IMR-90 (cell line): ENCODE measurements around the gene ELF2.

Source experiments
- BHLHE40 ChIP-seq: fragments of 150-350 bp; IDR thresholded peaks from 2 replicates; pipeline ENCODE4 v1.6.1; 2016; ENCODE audit warnings: mild to moderate bottlenecking, low read depth, low read length
- CTCF ChIP-seq: conservative IDR thresholded peaks from 2 replicates; pipeline ENCODE4 v1.5.1; 2012; ENCODE audit warnings: mild to moderate bottlenecking, low read depth, low read length, improper control_type of control experiment
- ELK1 ChIP-seq: fragments of 150-350 bp; IDR thresholded peaks from 2 replicates; pipeline ENCODE4 v1.6.1; 2016; ENCODE audit warnings: low read depth, mild to moderate bottlenecking, low read length, moderate library complexity, borderline replicate concordance
- NFE2L2 ChIP-seq: fragments of 150-350 bp; IDR thresholded peaks from 2 replicates; pipeline ENCODE4 v1.6.1; 2016; ENCODE audit warnings: low read depth, mild to moderate bottlenecking, low read length
- SMC3 ChIP-seq: fragments of 150-350 bp; IDR thresholded peaks from 2 replicates; pipeline ENCODE4 v1.6.1; 2016; ENCODE audit warnings: low read depth, mild to moderate bottlenecking, antibody characterized with exemption, low read length, moderate library complexity

- TF ChIP-seq CTCF (no peak), BHLHE40 (no peak), SMC3 (no peak), NFE2L2 (no peak), ELK1 (no peak)
These were observed 132.7 kb downstream of the ELF2 start for GRCh38 chr4:139044291-139044690.
